GM18511 (cell line): Measurements from ENCODE around the gene PRMT6.
"Not testable (repeated sequence)": the region's sequence is repeated elsewhere in the genome, so short reads cannot be mapped to it uniquely, and the experiment has no call there.

Source experiments
- ATAC-seq: cut with Tn5 transposase; IDR thresholded peaks from one replicate; pipeline ENCODE4 v1.9.1; 2021; ENCODE audit warnings: mild to moderate bottlenecking, moderate library complexity; ENCODE audit not compliant: unreplicated experiment

Gene PRMT6

DNA sequence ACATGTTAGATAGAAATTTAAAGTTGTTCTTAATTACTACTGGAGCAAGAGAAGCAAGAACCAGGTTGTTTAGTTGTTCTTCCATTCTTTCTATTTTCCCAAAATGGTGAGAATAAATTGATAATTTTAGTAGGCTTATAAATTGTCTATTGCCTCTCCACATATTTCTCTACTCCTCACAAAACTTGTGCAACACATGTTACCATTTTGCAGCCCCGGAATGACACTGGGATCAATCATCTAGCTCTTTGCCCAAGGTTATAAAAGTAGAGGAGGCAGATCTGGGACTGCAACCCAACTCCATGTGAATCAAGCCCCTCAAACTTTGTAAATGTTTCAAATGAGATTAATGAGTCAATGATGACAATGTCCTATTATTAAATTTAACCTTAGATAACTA is 34.9 kb downstream of the PRMT6 start:
- ATAC-seq: no peak

DNA sequence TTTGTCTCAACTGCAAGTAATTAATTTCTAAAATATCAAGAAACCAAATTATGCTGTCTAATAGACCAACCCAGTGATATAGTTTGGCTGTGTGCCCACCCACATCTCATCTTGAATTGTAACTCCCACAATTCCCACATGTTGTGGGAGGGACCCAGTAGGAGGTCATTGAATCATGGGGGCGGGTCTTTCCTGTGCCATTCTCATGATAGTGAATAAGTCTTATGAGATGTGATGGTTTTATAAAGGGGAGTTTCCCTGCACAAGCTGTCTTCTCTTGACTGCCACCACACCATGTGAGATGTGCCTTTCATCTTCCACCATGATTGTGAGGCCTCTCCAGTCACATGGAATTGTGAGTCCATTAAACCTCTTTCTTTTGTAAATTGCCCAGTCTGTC is 36.9 kb downstream of the PRMT6 start:
- not testable (repeated sequence) for ATAC-seq

DNA sequence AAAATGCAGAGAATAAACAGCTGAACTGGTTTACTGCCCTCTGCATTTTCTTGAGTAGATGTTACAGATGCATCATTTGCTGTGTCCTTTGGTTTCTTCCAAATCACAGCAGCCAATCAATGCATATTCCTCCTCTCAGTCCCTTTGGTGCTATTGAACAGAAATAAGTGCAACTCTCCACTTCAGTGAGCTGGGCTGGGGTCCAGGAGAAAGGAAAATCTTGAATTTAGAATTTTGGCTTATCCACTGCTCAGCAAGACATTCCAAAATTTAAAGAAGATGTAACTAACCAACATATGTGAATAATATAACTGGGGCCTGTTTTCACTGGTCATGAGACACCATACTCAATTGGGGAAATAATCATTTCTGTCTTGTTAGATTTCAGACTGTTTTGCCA is 39.2 kb downstream of the PRMT6 start:
- ATAC-seq: no peak

DNA sequence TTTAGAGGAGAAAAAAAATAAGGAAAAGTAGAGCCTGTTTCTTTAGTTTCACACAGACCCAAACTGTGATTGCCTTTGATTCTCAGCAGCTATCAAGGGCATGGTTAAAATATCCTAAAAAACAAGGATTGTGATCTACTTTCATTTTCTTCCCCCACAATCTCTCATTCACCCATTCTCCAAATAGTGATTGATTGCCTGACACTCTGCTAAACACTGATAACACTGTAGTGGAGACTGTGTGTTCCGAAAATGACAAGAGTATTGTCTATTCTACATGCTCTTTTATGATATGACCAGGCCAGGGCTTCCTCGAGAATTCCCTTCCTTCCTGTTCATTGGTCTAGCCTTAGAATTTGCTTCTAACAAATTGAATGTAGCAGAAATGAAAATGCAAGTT is 40.2 kb downstream of the PRMT6 start:
- ATAC-seq: no peak

DNA sequence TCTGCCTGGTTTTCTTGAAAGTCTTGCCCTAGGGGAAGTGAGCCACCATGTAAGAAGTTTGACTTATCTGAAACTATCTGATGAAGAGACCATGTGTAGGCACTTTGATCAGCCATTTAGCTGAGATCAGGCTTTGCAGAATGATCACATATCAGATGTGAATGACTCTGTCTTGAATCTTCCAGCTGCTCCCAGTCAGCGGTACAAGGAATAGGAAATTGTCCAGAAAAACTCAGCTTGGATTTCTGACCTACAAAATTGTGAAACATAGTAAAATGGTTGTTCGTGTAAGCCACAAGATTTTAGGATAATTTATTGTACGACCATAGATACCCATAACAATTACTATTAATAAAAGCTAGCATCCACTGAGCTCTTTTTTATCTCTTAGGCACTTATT is 42.5 kb downstream of the PRMT6 start:
- ATAC-seq: no peak

DNA sequence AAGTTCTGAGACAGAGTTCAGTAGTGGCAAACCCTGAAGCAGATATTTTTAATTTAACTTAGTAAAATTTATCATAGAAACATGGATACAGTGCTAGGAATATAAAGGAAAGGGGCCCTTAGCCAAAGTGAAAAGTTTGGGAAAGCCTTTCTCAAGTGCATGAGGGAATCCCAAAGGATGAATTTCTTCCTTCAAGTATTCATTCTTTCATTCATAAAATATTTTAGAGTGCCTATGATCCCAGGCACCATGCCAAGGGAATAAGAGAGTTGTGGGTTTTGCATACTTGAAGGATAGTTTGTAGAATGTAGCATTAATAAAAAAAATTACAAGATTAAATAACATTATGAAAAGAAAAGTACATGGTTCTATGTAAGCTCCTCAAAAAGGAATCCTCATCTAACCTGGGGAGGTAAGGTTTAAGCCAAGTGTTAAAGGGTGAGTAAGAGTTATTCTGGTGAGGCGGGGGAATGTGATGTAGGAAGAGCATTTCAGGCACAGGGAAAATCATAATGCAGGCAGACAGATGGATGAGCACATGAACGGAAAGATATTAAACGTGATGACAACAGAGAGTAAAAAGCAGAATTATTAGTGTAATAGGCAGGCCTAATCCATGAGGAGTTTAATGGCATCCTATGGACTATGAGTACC is 44.0 kb downstream of the PRMT6 start:
- ATAC-seq: no peak

DNA sequence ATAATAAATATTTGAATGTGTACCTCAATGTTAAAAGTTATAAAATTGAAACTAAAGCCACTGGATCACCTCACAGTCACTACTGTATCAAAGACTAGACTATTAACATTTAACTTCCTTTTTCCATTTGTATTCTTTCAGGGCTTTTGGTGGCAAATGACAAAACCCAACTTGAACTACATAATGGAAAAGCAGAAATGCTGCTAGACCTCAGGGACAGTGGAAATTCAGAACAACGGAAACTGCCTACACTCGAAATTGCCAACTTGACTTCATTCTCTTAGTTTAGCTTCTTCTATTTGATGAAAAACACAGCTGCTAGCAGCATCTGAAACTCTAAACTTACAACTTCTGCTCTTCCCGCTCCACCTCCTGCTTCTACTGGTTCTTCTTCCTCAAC is 49.4 kb downstream of the PRMT6 start:
- ATAC-seq: no peak
